GM19467 (cell line): ENCODE data around the gene TFCP2L1.
"Not testable (repeated sequence)": the region's sequence is repeated elsewhere in the genome, so short reads cannot be mapped to it uniquely, and the experiment has no call there.

ENCODE experiments used
- ATAC-seq: cut with Tn5 transposase; IDR thresholded peaks from one replicate; pipeline ENCODE4 v1.9.1; 2021; ENCODE audit warnings: mild to moderate bottlenecking, moderate library complexity; ENCODE audit not compliant: unreplicated experiment

Gene TFCP2L1

DNA sequence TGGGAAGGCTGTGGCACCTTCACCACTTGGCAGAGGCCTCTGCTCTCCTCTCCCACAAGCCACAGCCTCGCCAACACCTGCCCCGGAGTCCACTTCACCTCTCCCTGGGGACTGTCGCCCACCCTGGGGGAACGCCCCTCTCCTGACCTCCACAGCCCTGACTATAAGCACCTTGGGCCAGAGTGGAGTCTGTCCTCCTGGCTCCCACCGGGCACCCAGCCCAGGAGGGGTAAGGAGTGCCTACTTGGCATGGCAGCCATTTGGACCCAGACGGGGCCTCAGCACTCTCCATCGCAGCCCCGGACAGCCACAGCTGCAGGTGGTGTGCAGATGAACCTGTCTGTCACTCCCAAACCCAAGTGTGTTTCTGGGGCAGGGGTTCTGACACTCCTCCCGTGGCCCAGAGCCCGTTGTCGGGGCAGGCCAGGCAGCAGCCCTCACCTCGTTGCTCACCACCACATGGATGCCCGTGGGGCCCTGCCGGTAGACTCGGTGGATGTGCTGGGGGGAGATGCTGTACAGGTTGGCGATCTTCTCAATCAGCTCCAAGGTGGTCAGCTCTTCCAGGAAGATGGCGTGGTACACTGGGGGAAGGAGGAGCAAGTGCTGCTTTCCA lies 53.5 kb downstream of the TFCP2L1 start:
- ATAC-seq, result no peak

GRCh38 chr2:121228521-121228920 lies 56.5 kb downstream of the TFCP2L1 start:
- ATAC-seq, result no peak

- not testable (repeated sequence) for ATAC-seq
Observed at GRCh38 chr2:121227381-121228144, 57.4 kb downstream of the TFCP2L1 start.

DNA sequence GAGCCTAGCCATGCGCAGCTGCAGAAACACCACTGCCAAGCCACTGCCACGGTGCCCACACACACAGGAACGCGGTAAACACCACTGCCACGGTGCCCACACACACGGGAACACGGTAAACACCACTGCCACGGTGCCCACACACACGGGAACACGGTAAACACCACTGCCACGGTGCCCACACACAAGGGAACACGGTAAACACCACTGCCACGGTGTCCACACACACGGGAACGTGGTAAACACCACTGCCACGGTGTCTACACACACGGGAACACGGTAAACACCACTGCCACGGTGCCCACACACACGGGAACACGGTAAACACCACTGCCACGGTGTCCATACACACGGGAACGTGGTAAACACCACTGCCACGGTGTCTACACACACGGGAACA lies 59.3 kb downstream of the TFCP2L1 start:
- ATAC-seq, result not testable (repeated sequence)

- no peak for ATAC-seq
Observed at GRCh38 chr2:121220995-121221394, 64.0 kb downstream of the TFCP2L1 start.

DNA sequence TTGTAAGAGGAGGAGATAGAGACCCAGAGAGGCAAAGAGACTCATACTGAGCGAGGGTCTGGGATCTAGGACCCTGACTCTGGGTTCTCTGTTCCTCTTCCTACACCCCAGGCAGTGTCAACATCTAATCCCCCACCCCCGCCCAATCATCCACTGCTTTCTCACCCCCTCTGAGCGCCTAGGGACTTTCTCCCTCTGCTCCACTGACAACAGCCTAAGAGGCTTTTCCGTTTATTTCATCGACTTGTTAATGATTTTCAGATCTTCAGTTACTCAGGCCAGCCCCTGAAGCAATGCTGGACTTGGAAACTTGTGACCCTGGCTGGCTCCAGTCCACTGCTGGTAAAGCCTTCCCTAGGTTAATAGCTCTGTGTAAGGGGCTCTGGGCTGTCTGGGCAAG lies 65.1 kb downstream of the TFCP2L1 start:
- no peak for ATAC-seq

GRCh38 chr2:121218386-121218938 lies 66.5 kb downstream of the TFCP2L1 start:
- ATAC-seq, result no peak

DNA sequence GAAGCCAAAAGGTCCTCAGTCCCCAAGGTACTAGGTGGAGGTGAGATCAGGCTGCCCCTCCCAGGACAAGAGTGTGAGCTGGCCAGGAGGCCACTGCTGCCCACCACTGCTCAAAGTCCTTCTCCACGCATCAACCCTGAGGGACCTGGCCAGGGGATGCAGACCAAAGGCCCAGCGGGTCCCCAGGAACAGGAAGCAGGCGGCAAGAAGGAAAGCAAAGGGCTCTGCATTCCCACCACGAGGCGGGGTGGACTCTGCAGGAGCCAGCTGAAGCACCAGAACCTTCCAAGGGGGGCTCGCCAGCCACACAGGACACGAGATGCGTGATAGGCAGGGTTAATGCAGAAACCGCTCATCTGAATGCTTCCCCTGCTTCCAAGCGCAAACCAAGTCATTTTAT lies 67.4 kb downstream of the TFCP2L1 start:
- no peak for ATAC-seq

DNA sequence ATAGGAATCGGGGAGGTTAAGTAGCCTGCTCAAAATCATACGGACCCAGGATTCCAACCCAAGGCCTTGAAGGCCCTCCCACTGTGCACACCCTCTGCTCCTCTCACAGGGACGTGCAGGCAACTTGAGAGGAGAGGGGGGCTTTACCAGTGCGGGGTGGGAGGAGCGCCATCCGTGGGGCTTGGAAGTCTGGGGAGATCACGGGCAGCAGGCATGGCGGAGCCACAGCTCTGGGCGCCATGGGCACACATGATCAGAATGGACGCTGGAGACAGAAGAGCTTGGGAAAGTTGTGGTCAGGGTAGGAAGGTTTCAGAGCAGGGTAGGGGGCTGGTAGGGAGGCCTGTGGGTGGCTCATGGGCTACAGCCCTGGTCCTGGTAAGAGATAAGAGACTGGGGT lies 70.7 kb downstream of the TFCP2L1 start:
- ATAC-seq, result no peak

GRCh38 chr2:121213386-121213785 lies 71.6 kb downstream of the TFCP2L1 start:
- no peak for ATAC-seq

- ATAC-seq, result no peak
Observed at GRCh38 chr2:121212661-121213325, 72.2 kb downstream of the TFCP2L1 start.

- no peak for ATAC-seq
Observed at GRCh38 chr2:121211689-121212151, 73.3 kb downstream of the TFCP2L1 start.

DNA sequence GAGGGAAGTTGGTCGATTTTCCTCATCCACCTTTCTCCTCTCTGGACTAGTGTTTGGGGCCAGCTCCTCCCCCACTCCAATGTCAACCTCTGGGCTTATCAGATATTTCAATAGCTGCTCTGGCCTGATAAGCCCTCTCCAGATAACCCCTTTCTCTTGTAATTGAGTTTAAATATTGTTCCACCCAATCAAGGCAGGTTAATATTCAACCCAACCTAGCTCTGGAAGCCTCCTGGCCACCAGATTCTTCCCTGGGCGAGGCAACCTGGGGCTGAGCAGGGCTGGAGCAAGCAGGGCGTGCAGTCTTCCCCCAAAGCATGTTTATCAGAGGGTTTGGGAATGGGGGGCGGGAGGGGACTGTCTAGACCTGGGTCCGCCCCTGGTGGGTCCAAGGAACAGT lies 73.8 kb downstream of the TFCP2L1 start:
- ATAC-seq, result no peak

- no peak for ATAC-seq
Observed at GRCh38 chr2:121210691-121211090, 74.3 kb downstream of the TFCP2L1 start.

DNA sequence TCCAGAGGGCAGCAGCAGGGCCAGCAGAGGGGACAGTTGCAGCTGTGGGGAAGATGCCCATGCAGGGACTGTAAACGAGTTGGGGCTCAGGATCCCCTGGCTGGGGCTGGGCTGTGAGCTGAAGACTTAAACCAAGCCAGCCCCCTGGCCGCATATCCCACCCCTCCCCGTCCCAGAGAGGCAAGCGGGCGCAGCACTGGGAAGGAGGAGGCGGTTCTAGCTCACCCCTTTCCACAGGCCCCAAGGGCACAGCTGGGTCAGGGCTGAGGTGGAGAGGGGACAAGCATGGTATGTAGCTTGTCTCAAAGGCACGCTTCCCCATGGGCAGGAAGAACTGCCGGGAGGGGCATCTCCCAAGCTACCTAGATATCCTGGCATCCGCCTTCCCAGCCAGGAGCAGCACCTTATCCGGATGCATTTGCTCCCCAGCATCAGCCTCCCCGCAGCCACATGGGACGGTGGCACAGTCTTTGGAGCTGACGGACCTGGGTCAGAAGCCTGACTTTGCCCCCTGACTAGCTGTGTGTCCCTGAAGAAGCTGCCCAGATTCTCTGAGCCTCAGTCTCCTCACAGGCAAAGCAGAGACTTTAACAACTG lies 75.9 kb downstream of the TFCP2L1 start:
- ATAC-seq, result no peak

DNA sequence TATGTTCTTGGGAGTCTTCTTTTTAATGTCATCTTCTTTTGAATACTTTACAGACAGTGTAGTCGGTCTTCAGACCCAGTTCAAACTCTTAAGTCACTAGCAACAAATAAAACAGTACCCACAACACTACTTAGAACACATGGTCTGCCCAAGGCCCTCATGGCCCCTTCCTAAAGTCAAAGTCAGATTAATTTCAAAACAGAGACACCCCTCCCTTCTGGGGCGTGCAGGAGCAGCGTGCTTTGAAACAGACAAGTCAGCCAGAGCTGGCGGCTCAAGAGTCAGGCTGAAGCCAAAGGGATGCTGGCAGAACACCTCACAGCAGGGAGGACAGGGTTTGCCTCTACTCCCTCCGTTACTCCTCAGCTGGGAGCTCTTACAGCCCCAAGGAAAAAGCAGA lies 77.5 kb downstream of the TFCP2L1 start:
- no peak for ATAC-seq

DNA sequence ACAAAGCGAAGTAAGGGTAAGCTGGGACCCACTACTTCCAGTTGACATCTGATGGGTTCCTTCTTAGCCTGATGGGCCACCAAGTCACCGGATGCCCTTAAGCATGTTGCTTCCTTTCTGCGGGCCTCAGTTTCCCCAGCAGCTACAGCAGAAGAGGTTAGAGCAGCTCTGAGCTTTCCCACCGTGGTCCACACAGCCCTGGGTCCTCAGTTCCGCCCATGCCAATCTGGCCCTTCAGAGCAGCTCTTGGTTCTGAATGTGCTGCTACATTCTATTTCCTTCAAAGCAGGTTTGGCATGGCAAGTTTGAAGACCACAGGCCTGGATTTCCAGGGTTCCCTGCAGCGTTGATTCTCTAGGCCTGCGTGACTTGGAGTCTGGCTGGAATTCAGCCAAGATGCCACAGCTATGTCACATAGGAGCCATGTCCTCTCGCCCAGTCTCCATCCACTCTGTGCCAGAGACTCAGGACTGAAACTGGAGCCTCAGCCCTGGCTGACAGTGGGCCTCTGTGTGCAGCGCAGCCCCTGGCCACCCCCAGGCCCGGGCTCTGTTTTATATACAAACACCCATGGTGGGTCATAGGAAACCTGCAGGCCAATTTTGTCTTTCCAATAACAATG lies 79.6 kb downstream of the TFCP2L1 start:
- ATAC-seq, result no peak

GRCh38 chr2:121203591-121204249 lies 81.3 kb downstream of the TFCP2L1 start:
- no peak for ATAC-seq

DNA sequence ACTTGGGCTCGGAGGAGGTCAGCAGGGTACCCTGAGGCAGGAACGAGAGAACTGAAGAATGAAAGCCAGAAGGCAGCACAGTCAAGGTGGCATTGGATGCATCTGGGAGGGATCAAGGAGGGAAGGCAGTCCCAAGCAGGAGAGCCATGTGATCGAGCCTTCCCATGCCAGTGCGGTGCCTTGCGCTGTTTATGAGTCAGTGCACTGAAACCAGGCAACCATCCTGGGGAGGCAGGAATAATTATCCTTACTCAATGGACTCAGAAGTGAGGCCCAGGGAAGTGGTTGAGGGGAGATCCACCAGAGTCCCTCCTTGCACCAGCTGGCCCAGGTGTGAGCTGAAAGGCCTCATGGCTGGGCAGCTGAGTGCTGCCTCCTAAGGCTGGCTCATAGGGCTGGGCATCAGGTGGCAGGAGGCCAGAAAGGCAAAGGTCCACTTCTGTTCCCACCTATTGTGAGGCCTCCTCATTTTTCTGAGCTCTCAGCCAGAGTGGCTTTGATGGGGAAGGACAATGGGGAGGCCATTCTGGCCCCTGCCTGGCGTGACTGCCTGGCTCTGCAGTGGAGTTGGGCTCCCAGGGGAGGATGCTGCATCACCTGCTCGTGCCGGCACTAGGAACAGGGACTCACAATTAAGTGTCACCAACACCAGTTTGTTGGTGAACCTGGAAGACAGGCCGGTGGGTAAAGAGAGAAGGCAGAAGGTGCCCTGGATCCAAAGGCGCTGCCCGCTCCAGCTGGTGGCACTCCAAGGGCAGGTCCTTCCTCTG lies 82.3 kb downstream of the TFCP2L1 start:
- ATAC-seq, result no peak

- ATAC-seq, result no peak
Observed at GRCh38 chr2:121201796-121202195, 83.2 kb downstream of the TFCP2L1 start.
